HG02852 (cell line): ENCODE results near the gene ZNF827.

Experiments
- ATAC-seq: cut with Tn5 transposase; IDR thresholded peaks from one replicate; pipeline ENCODE4 v1.9.1; 2021; ENCODE audit warnings: mild to moderate bottlenecking, moderate library complexity; ENCODE audit not compliant: unreplicated experiment

Gene ZNF827, protein sequence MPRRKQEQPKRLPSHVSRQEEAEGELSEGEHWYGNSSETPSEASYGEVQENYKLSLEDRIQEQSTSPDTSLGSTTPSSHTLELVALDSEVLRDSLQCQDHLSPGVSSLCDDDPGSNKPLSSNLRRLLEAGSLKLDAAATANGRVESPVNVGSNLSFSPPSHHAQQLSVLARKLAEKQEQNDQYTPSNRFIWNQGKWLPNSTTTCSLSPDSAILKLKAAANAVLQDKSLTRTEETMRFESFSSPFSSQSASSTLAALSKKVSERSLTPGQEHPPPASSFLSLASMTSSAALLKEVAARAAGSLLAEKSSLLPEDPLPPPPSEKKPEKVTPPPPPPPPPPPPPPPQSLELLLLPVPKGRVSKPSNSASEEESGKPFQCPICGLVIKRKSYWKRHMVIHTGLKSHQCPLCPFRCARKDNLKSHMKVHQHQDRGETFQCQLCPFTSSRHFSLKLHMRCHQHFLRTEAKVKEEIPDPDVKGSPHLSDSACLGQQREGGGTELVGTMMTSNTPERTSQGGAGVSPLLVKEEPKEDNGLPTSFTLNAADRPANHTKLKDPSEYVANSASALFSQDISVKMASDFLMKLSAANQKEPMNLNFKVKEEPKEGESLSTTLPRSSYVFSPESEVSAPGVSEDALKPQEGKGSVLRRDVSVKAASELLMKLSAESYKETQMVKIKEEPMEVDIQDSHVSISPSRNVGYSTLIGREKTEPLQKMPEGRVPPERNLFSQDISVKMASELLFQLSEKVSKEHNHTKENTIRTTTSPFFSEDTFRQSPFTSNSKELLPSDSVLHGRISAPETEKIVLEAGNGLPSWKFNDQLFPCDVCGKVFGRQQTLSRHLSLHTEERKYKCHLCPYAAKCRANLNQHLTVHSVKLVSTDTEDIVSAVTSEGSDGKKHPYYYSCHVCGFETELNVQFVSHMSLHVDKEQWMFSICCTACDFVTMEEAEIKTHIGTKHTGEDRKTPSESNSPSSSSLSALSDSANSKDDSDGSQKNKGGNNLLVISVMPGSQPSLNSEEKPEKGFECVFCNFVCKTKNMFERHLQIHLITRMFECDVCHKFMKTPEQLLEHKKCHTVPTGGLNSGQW

DNA sequence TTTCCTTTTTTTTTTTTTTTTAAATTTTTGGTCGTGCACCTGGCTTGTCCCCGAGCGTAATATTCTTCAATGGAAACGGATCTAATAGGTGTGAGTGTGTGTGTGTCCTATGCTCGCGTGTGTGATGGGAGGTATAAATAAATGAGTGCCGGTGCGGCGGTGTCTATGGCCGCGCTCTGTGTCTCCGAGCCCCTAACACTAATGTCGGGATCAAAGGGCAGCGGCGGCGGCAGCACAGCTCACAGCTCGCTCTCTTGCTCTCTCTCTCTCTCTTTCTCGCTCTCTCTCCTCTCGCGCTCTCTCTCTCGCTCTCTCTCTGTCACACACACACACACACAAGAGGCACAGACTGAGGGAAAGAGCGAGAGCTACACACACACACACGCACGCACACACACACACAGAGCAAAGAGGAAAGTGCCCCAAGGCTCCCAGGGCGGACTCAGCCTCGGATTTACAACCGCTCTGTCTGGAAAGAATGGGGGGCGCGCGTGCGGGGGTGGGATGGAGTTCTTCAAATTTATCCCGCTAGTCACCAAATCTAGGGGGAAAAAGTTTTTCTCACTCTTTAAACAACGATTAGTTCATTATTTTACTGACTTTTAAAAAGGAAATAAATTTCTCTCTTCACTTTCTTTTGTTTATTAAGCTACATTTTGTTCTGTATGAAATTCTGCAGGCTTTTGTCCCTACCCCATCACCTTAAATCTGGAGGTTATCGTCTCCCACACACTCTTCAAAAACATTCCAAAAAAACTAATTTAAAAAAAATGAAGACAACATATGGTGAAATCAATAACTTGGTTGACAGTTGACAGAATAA, at the start of gene ZNF827:
ZNF827 (minus strand) TSS at position 206 of the 823 bp plus-strand sequence. CDS start 416 bp downstream, outside the sequence.
- peak; percentile 34 for ATAC-seq

DNA sequence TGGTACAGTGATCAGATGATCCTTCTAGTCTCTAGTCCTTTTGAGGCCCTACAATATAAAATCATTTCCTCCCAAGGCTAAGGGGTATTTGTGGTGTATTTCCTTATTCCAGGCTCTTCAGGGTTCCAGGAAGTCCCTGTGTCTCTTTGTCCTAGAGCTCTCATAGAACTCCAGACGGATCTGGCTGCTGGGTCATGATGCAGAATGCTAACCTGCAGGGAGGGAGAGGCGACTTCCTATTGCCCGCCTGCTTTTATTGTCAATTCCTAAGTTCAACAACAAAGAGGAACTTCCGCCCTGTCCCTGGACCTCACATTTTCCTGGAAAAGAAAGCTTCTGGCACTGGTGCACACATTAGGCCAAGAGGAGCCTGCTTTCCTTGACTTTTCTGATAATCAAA, 45.9 kb upstream of the ZNF827 start:
- ATAC-seq = no peak

DNA sequence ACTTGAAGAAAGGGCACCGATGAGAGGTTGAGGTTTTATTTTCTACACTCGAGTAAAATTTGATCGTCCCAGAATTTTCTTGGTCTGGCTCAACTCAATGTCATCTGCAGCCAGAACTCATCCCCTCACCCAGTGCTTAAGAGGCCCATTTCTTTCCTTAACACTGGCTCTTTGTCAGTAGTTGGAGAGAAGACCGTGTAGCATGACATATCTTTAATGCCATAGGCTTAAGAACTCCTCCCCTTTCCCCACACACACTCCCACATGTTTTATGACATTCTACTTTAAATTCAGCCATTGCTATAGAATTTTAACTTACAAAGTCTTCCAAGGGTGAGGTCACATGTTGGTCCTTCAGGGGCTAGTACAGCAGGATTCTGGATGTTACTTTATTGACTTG, 44.2 kb upstream of the ZNF827 start:
- no peak for ATAC-seq

DNA sequence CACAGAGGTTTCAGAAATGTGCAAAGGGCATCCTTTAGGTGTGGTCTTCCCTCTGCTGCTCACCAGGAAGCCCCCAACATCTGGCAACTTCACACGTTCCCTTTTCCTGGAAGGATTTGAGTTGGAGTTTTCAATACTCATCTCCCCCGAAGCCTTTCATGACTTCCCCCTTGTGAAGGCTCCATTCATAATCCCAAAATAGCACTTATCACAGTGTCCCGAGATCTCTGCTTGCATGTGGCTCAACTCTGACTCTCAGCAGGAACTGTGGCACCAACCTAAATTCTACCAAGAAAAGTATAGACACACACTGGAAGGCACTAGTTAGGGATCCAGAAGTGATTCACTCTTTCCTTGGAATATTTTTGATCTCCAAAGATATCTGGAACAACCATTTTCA, 40.5 kb upstream of the ZNF827 start:
- no peak for ATAC-seq

DNA sequence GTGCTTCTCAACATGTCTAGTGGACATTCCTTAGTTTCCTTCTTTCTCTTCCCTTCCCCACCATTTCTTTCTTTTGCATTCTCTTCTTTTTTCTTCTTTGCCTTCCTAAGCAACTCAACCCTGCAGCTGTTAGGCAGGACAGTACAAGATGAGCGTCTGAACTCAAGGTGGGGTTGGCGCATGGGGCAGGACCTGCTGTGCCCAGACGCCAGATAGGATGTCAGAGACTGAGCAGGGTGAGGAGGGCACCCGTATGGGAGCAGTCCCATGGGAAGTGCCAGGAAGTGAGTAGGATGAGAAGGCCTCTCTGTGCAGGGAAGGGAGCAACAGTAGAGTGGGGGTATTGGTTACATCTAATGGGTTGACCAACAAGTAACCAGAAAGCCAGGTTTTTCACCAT, 38.1 kb upstream of the ZNF827 start:
- ATAC-seq = no peak

DNA sequence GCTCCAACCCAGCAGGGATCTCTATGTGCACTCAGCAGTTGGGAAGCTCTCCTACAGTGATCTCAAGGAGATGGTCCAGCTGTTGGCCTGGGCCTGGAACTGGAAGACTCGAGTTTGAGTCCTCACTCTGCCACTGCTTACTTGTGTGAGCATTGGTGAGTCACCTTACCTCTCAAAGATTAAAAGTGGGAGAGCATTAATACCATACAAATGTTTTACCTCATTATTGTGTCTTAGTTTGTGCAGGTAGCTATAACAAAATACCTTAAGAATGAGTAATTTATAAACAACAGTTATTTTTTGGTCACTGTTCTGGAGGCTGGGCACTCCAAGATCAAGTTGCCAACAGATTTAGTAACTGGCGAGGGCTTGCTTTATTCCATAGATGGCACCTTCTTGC, 21.4 kb upstream of the ZNF827 start:
- no peak for ATAC-seq

DNA sequence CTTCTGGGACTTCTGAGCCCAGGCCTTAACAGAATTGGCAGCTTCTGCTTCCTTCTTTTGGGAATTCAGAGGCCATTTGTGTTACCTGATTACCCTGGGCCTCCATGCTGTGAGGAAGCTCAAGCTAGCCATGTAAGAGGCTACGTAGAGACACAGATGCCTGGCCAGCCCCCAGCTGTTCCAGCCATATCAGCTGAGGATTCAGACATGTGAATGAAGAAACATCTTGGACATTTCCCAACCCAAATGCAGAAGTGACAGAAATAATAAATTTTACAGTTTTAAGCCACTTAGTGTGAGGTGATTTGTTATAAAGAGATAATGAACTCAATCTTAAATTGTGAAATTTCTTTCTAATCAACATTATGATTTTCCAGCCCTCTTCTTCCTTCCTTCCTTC, 18.7 kb upstream of the ZNF827 start:
- no peak for ATAC-seq

DNA sequence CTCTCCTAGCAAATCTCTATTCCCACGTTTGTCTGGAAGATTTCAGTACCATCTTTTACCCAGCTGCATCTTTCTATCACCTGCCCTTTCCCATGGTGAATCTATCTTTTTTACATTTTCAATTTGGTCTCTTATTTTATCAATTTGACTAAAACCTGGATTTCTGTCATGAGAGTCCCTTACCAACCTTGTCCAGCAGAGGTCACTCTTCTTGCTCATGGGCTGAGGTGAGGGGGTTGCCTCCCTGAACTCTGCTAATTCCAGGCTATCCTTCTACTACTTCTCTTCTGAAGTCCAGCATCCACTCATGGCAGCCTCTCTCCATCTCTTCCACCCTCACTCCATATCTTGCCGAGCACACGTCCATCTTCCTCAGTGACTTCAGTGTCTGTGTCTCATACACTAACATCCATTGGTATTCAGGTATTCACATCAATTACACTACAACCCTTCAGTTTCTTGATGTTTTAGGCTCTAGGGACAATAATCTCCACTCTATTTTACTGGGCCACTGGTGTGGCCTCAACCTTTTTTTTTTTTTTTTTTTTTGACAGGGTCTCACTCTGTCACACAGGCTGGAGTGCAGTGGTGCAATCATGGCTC, 17.8 kb upstream of the ZNF827 start:
- peak; percentile 60 for ATAC-seq

DNA sequence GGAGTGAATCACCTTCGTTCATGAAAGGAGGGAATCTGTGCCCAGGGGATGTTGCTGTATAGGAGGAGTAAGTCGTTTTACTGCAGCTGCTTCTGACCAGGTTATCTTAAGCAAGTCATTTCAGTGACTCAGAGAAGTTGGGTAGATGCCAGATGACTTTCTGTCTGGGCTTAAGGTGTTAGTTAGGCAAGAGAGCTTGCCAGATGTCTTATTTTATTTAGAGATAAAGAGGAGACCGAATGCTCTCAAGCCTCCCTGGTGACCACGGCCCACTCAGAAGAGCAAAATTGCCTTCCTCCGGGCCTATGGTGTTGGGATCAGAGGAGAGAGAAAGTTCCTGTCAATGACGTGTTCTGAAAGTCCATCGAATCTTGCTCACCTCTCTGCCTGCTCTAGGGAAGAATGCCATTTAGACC, 16.3 kb upstream of the ZNF827 start:
- ATAC-seq = no peak

DNA sequence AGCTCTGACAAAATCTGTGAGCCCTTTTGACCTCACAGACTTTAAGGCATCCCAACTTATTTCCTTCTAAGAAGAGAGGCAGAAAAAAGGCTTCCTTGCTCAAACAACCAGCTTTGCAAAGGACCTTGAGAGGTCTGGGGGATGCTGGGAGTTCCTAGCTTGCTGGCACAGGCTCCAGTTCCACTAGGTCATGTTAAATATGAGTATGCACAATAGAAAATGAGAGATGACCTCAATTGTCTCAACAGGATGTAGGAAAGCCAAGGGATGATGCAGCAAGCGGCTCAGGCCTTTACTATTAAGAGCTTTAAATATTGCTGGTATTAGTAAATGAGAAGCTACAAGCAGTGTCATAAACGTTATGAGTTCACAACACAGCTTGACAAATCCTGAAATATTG, 13.3 kb upstream of the ZNF827 start:
- no peak for ATAC-seq

DNA sequence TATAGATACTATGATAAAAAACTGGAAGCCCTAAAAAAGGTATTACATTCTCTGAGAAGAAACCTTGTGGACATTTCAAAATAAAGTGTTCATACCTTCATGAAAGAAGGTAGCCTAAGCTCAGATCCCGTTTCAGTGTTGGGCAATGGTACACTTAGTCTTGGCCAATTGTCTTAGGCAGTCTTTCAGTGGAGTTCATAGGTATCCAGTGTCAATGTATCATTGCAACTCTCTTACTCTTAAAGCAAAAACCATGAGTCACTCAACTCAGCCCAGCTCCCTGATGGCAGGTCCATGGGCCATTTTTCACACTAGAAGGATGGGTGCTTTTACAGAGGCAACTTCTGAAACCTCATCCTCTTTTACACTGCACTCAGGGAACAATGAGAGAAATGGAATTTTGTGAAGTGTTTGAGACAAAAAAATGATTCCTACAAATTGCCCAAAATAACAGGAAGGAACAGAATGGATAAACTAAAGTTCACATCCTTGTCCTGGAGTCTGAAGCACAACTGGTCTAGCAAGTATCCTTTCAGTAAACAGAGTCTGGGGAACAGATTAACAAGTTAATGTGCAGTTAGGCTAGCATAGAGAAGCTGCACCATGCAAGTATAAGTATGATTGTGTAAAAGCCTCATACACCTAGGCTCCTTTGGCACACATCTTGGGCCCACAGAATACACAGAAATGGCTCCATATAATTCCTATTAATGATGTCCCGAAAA, 7.0 kb upstream of the ZNF827 start:
- ATAC-seq = no peak

DNA sequence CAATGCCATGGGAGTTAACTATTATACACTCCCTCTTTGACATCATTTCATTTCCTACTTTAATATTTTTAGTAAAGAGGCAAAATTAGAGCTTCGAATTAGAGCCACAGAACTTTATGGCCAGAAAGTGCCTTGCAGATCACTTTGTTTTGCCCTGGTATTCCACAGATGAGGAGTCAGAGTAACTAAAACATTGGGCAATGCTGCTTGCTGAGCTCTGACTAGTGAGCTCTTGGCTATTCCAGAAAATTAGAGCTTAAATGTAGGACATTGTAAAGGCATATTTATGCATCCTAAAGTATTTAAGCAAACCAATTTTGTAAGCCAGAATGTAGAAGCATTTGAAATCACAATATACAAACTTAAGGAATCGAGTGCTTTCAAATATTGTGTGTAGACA, 6.3 kb upstream of the ZNF827 start:
- ATAC-seq = no peak

DNA sequence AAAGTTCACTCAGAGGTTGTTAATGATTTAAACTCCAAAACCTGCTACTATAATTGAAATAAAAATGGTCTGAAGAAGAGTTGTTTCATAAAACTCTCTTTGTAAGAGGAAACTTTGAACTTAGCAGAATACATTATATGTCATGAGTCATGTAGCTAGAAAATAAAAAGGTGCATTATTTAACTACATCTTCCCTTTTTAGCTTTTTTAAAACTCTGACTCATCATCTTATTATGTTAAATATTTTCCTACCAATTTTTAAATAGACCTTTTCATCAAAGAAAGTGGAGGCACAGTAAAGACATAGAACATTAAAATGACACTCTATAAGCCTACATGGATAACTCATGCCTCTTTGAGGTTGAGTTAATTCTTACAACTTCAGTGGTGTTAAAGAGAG, 1.2 kb upstream of the ZNF827 start:
- ATAC-seq = no peak

DNA sequence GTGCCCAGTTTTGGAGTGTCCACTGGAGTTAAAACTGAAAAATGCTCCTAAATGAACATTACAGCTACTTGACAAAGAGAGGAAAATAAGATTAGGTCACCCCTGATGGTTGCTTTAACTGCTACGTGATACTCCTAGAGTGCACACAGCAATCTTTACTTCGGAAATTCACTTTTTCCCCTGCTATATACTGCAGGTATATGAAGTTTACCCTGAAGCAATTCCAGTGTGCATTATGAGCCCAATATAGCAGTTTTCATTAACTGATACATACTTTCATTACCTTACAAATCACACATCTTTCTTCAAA, 773 bp upstream of the ZNF827 start:
- ATAC-seq = no peak

DNA sequence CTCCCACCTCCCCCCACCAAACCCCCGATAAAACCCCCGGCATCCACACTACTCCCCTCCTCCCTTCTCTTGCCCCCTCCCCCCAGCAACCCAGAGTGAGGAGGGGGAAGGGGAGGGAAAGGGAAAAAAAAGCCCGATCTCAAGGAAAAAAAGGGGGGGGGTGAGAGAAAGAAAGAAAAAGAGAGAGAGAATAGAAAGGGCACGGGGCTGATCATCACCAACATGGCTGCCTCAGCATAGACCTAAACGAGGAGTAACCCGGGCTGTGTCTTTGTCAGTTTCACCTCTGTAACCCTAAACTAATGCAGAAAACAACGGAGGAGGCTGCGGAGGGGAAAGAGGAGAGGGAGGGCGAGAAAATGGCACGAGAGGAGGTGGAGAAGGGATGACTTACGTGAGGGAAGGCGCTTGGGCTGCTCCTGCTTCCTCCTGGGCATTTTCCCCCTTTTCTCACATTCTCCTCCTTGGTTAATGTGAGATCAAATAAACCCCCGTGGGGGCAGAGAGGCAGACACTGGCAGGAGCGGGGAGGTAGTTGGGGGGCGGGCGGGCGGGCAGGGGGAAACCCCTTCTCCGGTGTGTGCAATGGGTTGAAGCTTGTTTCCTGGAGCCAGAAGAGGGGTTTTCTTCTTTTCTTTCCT, 532 bp downstream of the ZNF827 start:
- ATAC-seq = peak; percentile 8

DNA sequence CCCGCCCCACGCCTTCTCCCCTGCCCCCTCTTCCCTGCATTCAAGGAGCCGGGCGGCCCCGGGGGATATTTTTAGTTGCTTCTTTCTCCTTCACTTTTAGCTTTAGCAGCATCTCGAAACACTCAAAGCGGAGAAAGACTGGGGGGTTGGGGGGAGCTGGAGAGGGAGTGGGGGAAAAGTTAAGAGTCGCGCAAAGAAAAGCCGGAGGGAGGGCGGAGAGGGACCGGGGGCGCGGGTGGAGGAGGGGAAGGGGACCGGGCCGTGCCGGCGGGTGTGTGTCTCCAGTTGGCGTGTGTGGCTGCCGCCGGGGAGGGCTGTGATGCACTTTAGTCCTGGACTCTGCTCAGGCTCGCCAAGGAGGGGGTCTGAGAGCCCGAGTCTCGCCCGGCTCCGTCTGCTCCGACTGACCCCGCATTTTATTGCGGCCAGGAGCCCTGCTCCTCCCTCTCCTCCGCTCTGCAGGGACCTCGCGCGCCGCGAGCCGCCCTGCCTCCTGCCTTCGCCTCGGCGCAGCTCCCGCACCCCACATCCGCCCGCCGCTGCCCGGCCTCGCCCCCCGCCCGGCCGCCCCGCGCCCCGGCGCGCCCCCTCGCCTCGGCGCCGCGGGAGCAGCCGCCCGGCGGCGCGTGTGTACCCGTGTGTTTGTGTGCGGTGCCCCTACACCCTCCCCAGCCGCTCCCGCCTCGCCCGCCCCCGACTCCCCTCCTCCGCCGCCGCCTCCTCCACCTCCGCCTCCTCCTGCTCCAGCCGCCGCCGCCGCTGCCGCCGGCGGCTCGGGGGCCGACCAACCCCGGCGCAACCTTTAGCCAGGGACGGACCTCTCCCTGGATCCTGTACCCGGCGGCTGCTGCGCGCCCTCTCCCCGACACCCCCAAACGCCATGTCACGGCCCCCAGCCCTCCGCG, 1.4 kb downstream of the ZNF827 start:
- ATAC-seq = peak; percentile 15

DNA sequence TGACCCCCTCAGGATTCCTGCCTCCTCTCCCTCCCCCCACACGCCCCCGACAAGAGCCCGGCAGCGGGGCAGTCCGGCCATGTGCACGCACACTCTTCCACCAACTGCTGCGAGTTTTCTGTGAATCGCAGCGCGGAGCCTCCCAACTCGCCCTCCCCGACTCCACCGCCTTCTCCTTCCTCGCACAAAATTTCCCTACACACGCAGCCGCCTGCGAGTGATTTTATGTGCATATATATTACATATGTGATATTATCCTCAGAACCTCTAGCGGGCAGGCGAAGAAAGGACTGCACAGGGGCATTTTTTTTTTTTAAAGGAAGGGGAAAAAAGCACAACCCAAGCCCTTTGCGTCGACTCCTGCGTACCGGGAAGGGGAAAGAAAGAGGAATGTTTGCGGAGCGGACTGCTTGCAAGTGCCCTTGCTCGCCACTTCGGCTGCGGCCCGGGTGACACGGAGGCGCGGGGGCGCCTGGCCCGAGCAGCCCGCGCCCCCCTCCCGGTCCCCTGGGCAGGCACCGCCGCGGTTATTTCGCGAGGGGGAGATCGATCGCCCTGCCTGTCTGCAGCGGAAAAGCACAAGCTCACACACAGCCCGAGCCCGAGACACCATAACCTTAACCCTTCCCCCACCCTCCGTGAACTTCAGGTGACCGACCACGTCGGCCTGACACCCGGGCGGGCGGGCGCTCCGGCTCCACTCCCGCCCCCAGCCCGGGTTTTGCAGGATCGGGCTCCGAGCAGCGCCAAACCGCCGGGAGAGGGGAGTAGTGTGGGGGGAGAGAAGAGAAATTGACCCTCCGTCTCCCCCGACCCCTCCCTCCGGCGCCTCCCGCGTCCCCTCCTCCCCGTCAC, 2.3 kb downstream of the ZNF827 start:
- peak; percentile 58 for ATAC-seq
